GM19455 (cell line): ENCODE measurements around the gene SHMT2.

Experiments used
- ATAC-seq: cut with Tn5 transposase; IDR thresholded peaks from one replicate; pipeline ENCODE4 v1.9.1; 2021; ENCODE audit not compliant: unreplicated experiment

Gene SHMT2

DNA sequence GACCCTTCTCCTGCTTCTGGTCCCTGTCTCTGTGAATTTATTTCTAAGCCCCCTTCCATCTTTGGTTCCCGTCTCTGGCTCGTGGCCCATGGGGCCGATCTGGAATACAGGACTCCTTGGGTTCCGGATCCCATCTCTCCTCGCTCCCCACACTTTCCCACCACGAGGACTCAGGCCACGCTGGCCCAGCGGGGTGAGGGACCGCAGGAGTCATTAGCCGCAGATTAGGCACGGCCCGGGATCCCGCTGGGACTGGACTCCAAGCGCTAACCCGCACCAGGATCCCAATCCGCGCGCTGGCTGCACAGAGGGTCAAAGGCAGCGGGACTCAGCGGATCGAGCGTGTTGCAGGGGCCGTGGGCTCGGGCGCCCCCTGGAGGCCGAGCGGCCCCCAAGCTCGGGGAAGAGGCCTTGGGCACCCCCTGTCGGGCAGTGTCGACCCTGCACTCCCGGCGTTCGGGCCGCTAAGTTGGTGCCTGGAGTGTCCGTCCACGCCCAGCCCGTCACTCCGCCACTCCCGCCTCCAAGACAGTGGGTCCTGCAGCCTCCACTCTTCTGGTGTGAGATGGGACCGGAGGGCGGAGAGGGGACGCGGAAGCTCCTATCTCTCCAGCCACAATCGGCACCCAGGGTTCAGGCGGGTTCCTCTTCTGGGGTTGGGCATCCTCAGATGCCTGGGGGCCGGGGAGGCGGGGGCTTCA lies 9.5 kb downstream of the SHMT2 start:
- peak; percentile 58 for ATAC-seq

DNA sequence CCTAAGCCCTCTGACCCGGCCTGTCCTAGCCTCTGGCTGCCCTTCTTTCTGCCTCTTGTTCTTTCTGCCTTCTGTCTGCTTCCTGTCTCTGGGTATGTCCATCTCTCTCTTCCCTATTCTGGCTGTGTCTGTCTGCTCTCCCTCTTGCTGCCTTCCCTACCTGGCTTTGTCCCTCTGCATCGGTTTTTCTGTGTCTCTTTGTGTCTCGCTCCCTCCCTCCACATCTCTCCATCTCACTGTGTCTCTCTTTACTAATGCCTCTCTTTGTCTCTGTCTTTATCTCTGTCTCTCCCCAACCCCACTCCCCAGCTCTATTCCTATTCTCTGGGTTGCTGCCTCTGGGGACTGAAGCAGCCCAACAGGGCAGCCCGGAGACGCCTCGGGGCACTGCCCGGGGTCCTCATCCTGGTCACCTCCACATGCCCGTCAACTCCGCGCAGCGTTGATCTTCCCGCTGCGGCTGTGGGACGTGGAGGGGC lies 10.1 kb downstream of the SHMT2 start:
- no peak for ATAC-seq

DNA sequence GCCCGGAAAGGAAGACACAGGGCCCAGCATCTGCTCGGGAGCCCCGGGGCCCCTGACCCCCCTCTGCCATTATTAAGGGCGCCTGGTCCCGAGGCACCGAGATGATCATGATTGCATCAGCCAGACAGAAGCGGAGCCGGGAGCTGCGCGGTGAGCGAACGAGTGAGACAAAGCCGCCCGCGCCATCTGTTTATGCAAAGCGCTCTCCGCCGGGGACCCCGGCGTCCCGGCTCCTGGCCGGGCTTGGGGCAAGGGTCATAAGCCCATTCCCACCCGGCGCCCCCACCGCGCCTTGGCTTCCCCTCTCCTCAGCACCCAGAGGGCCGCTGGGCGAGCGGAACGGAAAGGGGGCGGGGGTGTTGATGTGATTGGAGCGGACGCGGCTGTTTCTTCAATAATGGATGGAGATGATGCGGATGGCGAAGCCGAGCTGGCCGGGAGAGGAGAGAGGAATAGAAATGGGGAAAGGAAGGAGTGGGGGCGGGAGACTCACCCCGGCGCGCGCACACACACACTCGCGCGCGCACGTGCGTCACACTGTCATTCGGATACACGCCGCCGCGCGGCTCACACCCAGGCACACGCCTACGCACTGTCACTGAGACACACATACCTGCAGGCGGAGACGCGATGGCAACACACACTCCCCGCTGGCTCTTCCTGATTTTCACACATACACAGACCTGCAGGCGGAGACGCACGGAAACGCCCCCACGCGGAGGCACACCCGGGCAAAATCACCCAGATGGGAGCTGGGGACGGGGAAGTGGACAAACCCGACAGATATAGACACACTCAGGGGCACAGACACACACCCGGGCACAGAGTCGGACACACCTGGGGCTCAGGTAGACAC lies 10.8 kb downstream of the SHMT2 start:
- peak; percentile 25 for ATAC-seq

DNA sequence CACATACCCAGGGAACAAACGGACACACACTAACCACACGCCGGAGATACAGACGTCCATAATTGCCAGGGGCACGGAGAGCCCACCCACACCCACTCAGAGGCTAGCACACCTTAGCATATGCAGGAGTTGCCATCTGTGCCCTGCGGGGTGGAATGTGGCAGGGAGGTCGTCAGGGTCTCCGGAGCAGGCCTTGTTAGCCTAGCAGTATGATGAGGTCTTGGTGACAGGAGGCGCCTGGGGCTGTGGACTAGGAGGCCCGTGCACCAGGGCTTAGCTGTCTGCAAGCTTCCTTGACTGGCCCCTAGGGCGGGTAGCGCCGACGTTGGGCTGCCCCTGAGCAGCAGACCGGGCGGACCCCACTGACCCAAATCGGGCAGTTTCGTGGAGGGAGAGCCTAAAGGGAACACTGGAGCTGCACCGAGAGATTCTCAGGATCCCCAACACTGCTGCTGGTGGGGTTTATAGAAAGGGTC lies 11.5 kb downstream of the SHMT2 start:
- no peak for ATAC-seq

DNA sequence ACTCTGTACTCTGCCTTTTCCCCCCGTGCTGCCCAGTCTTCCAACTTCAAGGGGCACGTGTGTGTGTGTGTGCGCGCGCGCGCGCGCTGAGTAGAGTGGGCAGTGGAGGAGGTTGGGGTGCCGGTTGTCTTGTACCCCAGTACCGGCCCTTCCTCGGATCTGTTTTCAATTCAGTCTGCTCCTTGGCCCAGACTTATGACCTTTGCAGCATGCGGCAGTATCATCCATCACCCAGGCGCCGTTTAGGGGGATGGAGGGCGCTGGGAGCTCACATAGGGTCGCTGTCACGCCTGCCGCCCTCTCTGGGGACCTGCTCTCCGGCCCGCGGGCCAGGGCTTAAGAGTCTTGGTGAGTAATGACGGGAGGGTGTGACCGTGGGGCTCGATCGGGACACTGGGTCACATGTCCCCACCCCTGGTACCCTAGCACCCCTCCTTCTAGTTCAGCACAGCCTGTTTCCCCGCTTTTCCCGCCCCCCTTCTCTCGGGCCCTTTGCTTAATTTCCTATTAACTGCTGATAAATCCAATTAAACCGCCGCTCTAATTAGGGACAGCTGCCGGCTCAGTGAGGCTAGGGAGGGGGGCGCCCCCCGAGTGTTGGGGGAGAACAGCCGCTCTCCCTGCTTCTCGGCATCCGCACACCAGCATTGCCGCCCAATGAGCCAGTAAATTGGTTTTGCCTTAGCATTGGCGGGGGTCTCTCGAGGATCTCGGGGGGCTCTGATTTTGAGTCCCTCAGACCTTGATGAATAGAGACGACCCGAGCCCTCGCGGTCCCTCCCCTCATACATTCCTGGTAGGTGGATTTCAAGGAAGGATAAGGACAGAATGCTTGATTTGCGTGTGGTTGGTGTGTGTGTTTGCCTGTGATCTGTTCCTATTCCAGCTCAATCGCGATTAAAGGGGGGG lies 12.1 kb downstream of the SHMT2 start:
- no peak for ATAC-seq

DNA sequence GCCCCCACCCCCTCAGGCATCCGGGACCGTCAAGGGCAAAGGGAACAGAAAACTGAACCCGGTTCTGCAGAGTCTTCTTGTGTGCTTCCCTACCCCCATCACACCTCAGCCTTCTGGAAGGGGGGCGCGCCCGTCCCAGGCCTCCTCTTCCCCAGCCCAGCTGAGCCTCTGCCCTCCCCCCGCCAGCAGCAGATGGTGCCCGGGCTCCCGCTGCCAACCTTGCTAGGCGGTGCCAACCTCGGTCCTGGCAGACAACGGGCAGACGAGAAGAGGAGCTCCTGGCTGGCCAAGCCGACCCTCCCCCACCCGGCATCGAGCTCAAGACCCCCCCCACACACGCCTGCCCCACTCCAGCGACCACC lies 12.8 kb downstream of the SHMT2 start:
- ATAC-seq, result no peak

DNA sequence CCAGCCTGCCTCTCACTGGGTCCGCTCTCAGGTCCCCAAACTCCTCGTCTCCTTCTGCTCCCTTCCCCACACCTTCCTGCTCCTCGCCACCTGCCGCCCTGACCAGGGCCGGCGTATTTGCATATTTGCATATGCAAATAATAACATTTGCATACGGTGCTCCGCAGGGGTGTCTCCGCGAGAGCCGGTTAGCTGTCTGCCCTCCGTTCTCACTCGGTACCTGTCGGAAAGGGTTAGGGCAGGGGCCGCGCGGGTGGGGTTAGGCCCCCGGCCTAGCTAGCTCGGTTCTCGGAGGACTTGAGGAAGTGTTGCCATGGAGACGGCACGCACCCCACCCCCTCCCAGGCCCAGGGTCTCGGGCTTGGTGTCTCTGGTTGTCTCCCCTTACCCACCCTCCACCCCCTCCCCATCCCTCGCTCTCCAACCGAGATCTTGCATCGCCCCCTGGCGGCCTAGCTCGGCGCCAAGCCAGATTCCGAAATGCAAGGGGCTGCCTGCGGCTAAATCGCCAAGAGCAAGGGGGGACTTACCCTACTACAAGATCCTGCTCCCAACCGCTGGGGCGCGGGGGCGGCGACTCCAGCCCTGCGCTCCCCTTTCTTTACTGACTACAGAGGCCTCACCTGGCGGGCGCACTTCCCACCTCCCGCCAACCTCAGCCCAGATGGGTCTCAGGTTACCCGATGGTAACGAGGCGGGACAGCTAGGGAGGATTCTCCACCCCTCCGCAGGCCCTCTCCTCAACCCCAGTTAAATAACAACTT lies 13.4 kb downstream of the SHMT2 start:
- ATAC-seq, result peak; percentile 29

DNA sequence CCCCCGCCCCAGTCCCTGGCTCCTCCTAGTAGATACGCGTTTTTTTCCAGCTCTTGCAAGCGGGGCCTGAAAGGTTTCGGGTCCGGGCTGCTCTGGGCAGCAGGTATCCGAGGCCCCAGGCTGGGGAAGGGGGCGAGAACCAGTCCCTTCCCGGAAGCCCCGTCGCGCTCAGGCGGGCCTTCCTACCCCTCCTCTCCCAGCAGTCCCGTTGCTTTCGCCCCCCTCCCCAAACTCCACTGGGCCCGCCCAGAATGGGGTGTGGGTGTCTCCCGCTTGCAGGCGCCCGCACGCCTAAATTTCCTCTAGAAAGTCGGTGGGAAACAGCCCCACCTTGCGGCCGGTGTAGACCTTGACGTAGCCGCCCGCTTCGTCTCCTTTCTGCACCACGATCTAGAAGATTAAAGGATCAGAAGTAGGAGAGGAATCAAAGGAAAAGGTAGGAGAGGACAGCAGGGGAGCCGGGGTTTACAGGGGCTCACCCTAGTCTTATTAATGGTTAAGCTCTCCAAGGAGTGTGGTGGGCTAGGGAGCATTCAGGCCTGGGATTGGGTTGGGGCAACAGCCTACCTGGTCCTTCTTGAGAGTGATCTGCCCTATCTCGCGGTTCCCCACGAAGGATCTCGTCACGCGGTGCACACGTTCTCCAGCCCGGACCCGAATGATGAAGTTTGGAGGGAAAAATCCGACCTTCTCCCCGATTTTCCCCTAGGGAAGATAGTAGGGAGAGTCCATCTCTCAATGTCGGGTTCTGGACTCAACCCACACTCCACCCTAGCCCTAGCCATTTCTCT lies 14.2 kb downstream of the SHMT2 start:
- no peak for ATAC-seq

DNA sequence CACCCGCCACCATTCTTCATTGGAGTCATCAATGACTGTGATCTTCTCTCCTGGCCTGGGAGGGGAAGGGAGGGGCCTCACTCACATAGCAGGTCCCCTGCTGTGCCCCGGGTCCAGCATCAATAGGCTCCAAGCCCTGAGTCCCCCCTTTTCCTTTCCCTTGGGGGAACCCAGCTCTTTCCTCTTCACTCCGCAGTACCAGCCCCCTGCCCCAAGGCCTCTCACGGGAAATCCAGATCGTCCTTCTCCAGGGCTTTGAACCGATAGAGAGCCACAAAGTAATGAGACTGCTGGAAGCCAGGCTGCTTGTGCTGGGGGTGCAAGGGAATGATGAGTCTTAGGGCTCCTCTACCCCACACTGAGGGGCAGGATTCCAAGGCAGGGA lies 14.8 kb downstream of the SHMT2 start:
- no peak for ATAC-seq

DNA sequence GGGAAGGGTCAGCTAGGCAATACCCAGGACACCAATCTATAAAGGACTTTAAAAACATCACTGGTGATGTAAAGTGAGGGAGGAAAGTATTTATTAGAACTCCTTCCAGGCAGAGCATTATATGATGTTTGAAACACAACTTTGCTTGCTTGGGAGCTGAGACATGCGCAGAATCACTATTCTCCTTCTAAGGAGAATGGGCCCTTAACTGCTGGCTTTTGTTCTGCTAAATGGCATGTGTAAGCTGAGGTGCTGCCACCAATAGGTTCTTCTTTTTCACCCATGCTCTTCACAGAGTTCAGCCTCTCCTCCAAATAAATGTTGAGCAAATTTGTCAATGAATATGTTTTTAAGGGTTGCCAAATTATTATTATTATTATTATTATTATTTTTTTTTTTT lies 17.5 kb downstream of the SHMT2 start:
- no peak for ATAC-seq

DNA sequence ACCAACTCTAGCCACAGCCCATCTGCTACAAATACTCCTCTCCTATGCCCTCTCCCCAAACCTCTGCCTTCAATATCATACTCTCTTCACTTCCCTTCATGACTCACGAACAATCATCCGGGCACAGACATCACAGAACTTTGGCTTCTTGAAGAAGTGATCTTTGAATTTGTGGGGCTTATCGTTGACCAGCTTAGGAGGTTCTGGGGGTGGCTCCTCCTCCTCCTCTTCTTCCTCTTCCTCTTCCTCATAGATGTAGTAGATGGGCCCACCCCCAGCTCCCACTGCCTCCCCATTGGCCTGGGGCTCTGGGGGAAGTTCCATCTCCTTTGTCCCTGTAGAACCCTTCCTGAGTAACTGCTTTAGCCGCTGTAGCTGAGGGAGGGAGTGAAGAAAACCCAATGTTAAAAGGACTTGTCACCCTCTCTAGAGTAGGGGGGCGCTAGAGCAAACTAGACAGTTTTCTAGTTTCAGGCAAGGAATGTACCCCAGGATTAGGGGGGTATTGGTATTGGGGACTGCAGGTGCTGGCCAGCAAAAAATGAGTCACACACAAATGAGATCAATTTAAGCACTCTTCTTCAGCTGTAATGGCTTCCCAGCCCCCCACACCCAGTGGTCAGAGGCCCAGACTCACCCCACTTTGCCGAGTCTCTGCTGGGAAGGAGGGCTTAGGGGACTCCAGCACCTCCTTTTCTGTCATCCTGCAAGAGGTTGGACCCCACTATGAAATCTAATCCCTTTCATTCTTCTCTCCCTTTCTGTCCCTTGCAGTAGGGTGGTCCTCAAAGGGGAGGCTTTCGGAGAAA lies 19.6 kb downstream of the SHMT2 start:
- ATAC-seq, result no peak

DNA sequence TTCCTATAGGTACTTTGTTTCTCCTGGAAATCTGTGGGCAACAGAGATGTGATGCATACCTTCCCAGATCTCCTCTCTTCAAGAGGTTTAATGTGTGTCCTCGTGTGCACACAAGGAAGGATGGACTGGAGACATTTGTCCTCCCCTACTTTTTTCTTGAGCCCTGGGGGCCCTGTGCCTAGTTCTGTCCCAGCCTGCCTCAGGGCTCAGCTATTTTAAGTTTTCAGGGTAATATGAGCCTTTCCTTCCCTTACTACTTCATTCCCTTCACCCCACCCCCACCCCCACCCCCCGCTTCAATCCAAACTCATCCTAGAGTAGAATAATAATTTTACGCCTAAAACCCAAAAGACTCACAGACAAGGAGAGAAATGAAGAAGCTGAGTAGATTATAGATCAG lies 21.0 kb downstream of the SHMT2 start:
- no peak for ATAC-seq

DNA sequence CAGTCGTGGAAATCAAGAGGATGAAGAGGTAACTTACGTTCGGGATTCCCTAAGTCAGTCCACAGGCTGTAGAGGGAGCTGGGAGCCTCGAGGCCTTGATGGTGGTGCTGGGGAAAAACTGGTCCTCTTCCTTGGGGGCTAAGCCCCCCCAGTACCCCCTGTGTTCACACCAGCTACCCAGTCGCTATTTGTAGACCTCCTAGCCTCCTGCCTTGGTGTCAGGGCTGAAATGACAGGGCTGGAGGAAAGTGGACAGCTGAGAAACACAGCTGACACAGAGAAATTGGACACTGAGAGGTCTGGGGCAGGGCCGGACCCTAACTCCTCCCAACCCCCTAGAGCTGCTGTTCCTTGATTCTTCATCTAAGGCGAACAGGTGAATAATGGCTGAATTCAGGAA lies 21.4 kb downstream of the SHMT2 start, which contains the start of gene STAC3:
TSS of gene STAC3 (minus strand) at position 232 of the 400 bp plus-strand sequence. CDS start 1,551 bp downstream, outside the sequence.
- ATAC-seq, result no peak

DNA sequence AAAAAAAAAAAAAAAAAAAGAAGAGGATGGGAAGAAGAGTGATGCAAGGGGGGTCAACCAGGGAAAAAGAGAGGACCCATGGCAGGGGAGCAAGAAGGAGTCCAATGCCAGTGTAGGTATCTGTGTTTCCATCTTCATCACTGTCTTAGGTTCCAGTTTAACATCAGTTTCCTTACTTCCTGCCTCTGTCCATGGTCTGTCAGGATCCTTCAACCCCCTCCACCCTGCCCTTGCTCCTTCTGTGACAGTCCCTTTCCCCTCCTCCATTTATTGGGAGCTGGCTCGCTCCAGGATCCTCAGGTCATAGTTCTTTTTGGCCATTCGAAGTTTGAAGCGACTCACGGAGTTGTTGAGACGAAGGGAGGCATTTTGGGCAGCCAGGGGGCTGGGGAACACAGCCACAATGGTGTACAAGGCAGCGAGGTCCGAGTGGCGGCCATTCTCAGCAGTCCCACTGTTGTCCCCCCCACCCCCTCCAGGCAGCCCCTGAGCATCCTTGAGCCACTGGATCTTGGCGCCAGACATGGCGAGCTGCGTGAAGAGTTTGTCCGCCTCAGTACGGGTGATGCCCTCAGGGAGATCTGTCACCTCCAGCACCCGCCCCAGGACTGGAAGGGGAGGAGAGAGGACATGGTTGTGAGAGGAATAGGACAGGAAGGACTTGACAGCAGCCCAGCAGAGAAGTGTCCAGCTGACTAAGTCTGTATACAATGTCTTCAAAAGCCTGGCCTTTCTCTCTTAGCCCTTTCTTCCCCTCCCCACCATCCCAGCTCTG lies 25.2 kb downstream of the SHMT2 start:
- ATAC-seq, result no peak

DNA sequence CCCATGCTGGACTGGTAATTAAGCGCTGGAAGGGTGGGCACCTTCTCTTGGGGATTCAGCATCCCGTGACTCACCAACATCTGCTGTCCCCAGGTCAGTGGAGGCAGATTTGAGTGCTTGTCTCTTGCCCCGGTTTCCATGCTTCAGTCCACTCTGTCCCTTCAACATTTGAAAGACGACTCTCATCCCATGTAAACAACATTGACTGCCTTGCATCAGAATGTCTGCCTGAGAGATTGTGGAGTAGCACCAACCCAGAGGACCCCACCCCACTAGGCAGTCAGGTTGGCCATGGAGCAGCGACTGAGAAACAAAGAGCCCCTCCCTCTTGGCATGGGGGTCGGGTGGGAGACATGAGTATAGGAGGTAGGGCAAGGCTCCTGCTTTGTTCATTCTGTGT lies 26.4 kb downstream of the SHMT2 start:
- no peak for ATAC-seq

DNA sequence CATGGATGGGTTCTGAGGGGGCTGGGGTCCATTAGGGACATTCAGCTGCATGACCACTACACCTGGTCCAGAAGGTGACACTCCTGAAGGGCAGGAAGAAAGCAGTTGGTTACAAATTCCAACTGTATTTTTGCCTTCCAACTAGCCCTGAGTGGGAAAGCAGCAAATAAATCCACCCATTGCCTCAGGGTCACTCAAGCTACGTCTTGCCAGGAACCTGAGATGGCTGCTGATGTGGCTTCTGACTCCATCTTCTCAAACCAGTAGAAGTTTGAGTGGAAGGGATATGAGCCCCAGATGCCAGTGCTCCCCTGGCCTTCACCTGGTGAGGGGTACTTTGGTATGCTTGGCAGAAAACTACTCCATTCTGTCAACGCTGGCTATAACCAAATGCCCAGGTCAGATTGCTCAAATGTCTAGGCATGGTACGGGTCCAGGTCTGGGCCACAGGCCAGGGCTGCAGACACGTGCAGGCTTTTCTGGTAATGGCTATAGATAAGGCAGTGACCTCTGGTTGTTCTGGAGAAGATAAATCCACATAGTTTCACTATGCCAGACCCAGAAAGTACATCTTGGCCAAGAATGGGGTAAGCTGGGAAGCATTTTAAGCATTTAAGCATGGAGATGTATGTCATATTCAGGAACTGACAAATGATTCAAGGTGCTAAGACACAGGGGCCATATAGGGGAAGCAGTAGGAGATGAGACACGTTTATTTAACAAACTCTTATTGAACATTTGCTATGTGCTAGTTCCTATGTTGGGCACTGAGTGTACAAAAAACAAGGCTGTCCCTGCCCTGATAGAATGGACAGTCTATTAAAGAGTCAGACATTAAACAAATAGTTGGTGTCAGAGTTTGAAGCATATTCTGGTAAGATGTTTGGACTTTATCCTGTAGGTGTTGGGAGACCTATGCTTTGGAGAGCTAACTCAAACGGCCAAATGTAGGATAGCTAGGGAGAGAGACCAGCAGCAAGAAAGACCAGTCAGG lies 29.8 kb downstream of the SHMT2 start:
- no peak for ATAC-seq

DNA sequence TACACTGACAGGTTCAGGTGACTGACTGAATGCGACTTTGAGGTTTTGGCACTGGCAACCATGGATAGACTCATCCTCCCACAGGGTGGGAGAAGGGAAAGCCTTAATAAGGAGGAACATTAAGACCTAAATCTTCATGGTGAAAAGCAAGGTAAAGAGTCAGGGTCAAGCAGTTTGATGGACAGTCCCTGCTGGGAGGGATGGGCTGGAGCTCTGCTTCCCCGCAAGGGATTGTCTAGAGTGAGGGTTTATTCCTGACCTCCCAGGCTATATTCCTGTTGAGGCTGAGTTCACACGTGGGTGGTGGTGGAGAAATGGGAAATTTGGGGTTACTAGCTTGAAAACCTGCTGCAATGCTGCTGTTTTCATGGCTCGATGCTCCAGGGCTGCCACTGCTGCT lies 30.9 kb downstream of the SHMT2 start:
- no peak for ATAC-seq
